Panc1 (cell line): Measurements from ENCODE around the gene CNPY3. TPM values are rescaled to one million over a fixed set of nuclear protein-coding genes. Genes with fewer than 3 reads are reported as not detected.

Experiments
- ATAC-seq: fragments of 200-7000 bp; cut with Tn5 transposase; 2 replicates; pipeline ENCODE4 v1.9.1; 2020; ENCODE audit warnings: mild to moderate bottlenecking, moderate library complexity
- BruUV-seq: library from RNA; stranded (reverse); fragments of 400-500 nt; replicated peaks from 2 replicates; lab custom pipeline; 2021; lab: Mats Ljungman, UMichigan
- CTCF ChIA-PET: fragments of 300-600 bp; sonication (Branson Sonifier 250); formaldehyde crosslinking; loops from one replicate; lab custom pipeline; 2022; ENCODE audit warnings: antibody characterized with exemption; lab: Charles Lee
- POLR2A ChIA-PET: fragments of 300-600 bp; sonication (Branson Sonifier 250); formaldehyde crosslinking; loops from one replicate; lab custom pipeline; 2022; ENCODE audit warnings: antibody characterized with exemption; lab: Charles Lee
- DNase-seq: peaks from one replicate; pipeline ENCODE4 v3.0.0-alpha.2; 2010; ENCODE audit warnings: low read depth, low spot score
- H3K27ac ChIP-seq: 2 replicates; pipeline ENCODE4 v1.5.1; 2011; ENCODE audit warnings: mild to moderate bottlenecking, low read length, inconsistent platforms
- H3K27me3 ChIP-seq: fragments of 200-500 bp; sonication (Bioruptor generic); 2 replicates; pipeline ENCODE4 v1.6.0; 2014; ENCODE audit warnings: low read length, inconsistent platforms; ENCODE audit not compliant: control insufficient read depth, insufficient read depth
- H3K36me3 ChIP-seq: fragments of 200-500 bp; sonication (Bioruptor generic); 2 replicates; pipeline ENCODE4 v1.5.1; 2014; ENCODE audit warnings: inconsistent platforms, mild to moderate bottlenecking, low read length, moderate library complexity; ENCODE audit not compliant: control insufficient read depth, insufficient read depth
- H3K4me1 ChIP-seq: 2 replicates; pipeline ENCODE4 v1.5.1; 2011; ENCODE audit warnings: inconsistent platforms, mild to moderate bottlenecking, low read length, moderate library complexity; ENCODE audit not compliant: control insufficient read depth, insufficient read depth
- H3K4me3 ChIP-seq, 2 experiments: 2 replicates each; pipeline ENCODE4 v1.5.1; 2011 to 2012; ENCODE audit warnings: low read depth in 2 of 2, low read length in 2 of 2, mild to moderate bottlenecking in 2 of 2, inconsistent platforms in 1 of 2, moderate library complexity in 1 of 2
- H3K9me3 ChIP-seq: fragments of 200-500 bp; sonication (Bioruptor generic); 2 replicates; pipeline ENCODE4 v1.5.1; 2014; ENCODE audit warnings: low read depth, mild to moderate bottlenecking, inconsistent platforms, low read length, moderate library complexity; ENCODE audit not compliant: control insufficient read depth, insufficient read depth
- POLR2AphosphoS5 ChIP-seq: IDR thresholded peaks from 2 replicates; pipeline ENCODE4 v1.6.1; 2012; ENCODE audit warnings: mild to moderate bottlenecking, low read depth, low read length, moderate library complexity
- SIN3A ChIP-seq: IDR thresholded peaks from 2 replicates; pipeline ENCODE4 v1.6.1; 2012; ENCODE audit warnings: low read depth, mild to moderate bottlenecking, low read length, moderate library complexity, borderline replicate concordance; ENCODE audit not compliant: insufficient read depth
- TCF7L2 ChIP-seq: IDR thresholded peaks from 2 replicates; pipeline ENCODE4 v1.6.1; 2011; ENCODE audit warnings: mild to moderate bottlenecking, low read depth, low read length, inconsistent platforms
- in situ Hi-C: cut with HindIII; loops from 2 replicates; pipeline ENCODE4 v1.10.0; 2016; ENCODE audit warnings: low sequenced_read_pairs, low pct_unique_long_range_greater_than_20kb
- intact Hi-C: fragments of 100-400 bp; cut with micrococcal nuclease; formaldehyde crosslinking; loops from one replicate; pipeline ENCODE4 v1.10.0; 2022; ENCODE audit not compliant: unreplicated experiment
- total RNA-seq: library from RNA; stranded (reverse); gene quantifications from one replicate; pipeline ENCODE4 v1.2.1, GENCODE V29; 2021; ENCODE audit not compliant: unreplicated experiment
- TF ChIP-seq, protein P1 (sequence below), 2 experiments: IDR thresholded peaks; 2 replicates each; pipeline ENCODE4 v1.6.1; 2011 to 2012; ENCODE audit warnings: low read depth in 2 of 2, control low read depth in 1 of 2, low read length in 1 of 2, mild to moderate bottlenecking in 1 of 2, moderate library complexity in 1 of 2; ENCODE audit not compliant: insufficient read depth in 1 of 2
- TF ChIP-seq, protein P2 (sequence below): fragments of 450-650 bp; IDR thresholded peaks from 2 replicates; pipeline ENCODE4 v1.5.1; 2017; ENCODE audit warnings: mild to moderate bottlenecking

Gene CNPY3
- total RNA-seq, 1 experiment from 2014 or later: 72.8 TPM

DNA sequence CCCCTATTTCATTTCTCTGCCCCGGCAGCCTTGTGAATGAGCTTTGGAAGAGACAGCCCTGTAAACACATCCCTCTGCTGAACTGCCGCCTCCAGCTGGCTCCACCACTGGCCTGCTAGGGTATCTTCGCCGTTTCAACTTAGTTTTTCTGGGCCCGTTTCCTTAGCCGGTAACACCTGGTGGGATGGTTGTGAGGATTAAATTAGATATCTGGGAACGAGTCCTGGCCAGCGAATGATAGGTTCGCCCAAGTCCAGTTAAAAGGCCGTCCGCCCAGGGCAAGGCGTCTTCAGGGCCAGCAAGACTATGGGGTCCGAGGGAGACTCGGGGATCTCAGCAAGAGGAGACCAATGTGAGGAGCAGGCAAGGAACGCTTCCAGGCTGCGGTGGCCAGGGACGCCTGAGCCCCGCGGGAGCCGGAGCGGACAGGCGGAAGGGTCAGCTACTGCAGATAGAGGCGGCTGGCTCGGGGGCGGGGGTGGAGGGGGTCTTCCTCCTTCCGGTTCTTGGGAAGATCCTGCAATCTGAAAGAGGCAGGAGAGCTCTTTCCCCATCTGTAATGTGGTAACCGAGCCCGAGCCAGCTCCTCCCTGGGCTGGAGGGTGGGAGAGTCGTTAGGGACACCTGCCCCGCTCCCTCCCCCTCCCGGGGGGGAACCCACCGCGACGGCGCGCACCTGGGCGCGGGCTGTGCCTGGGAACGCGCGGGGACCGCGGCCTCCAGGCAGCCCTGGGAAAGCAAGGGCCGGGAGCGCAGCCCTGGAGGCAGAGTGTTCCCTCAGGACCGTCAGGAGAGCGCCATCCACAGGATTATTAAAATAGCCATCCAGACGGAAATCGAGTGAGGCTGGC is 17.9 kb upstream of the CNPY3 start:
- no peak overlapping the region for H3K4me3 ChIP-seq
- no peak for DNase-seq
- TF ChIP-seq, protein P1, sequence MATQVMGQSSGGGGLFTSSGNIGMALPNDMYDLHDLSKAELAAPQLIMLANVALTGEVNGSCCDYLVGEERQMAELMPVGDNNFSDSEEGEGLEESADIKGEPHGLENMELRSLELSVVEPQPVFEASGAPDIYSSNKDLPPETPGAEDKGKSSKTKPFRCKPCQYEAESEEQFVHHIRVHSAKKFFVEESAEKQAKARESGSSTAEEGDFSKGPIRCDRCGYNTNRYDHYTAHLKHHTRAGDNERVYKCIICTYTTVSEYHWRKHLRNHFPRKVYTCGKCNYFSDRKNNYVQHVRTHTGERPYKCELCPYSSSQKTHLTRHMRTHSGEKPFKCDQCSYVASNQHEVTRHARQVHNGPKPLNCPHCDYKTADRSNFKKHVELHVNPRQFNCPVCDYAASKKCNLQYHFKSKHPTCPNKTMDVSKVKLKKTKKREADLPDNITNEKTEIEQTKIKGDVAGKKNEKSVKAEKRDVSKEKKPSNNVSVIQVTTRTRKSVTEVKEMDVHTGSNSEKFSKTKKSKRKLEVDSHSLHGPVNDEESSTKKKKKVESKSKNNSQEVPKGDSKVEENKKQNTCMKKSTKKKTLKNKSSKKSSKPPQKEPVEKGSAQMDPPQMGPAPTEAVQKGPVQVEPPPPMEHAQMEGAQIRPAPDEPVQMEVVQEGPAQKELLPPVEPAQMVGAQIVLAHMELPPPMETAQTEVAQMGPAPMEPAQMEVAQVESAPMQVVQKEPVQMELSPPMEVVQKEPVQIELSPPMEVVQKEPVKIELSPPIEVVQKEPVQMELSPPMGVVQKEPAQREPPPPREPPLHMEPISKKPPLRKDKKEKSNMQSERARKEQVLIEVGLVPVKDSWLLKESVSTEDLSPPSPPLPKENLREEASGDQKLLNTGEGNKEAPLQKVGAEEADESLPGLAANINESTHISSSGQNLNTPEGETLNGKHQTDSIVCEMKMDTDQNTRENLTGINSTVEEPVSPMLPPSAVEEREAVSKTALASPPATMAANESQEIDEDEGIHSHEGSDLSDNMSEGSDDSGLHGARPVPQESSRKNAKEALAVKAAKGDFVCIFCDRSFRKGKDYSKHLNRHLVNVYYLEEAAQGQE (IDR thresholded peaks at IDR 0.05; ENCODE audit: insufficient read depth in 1 of 2, low read depth in 2 of 2, low read length in 1 of 2): no peak
- no peak for TF ChIP-seq POLR2AphosphoS5
- TF ChIP-seq, protein P2, sequence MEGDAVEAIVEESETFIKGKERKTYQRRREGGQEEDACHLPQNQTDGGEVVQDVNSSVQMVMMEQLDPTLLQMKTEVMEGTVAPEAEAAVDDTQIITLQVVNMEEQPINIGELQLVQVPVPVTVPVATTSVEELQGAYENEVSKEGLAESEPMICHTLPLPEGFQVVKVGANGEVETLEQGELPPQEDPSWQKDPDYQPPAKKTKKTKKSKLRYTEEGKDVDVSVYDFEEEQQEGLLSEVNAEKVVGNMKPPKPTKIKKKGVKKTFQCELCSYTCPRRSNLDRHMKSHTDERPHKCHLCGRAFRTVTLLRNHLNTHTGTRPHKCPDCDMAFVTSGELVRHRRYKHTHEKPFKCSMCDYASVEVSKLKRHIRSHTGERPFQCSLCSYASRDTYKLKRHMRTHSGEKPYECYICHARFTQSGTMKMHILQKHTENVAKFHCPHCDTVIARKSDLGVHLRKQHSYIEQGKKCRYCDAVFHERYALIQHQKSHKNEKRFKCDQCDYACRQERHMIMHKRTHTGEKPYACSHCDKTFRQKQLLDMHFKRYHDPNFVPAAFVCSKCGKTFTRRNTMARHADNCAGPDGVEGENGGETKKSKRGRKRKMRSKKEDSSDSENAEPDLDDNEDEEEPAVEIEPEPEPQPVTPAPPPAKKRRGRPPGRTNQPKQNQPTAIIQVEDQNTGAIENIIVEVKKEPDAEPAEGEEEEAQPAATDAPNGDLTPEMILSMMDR: no peak
- no peak for TF ChIP-seq TCF7L2
- TF ChIP-seq SIN3A: no peak
- no peak for ATAC-seq
- intact Hi-C loops: no loop called here
- ChIA-PET POLR2A (no interaction called here), CTCF (interaction anchor here (0.7 kb wide), 1 partner anchor 43 kb away, joined by 4 read pairs; no protein-coding TSS in a partner anchor)
- no TSS peak for BruUV-seq
- H3K27ac ChIP-seq: no peak overlapping the region
- no peaks in the 10 kb centered on the region for H3K4me1 ChIP-seq
- no peaks in the 10 kb centered on the region for H3K27me3 ChIP-seq
- H3K36me3 ChIP-seq: no peaks in the 10 kb centered on the region
- H3K9me3 ChIP-seq: no peaks in the 10 kb centered on the region
- in situ Hi-C loops: no loop called here

DNA sequence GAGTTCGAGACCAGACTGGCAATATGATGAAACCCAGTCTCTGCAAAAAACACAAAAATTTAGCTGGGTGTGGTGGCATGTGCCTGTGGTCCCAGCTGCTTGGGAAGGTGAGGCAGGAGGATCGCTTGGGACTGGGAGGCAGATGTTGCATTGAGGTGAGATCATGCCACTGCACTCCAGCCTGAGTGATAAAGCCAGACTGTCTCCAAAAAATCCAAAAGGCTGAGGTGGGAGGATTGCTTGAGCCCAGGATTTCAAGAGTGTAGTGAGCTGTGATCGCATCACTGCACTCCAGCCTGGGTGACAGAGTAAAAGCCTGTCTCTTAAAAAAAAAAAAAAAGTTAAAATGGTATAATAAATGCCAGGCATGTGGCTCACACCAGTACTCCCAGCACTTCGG is 14.7 kb upstream of the CNPY3 start:
- H3K27ac ChIP-seq: no peak overlapping the region
- no peaks in the 10 kb centered on the region for H3K9me3 ChIP-seq
- no peak for TF ChIP-seq TCF7L2
- no peak for TF ChIP-seq POLR2AphosphoS5
- TF ChIP-seq, protein P1 (IDR thresholded peaks at IDR 0.05; ENCODE audit: insufficient read depth in 1 of 2, low read depth in 2 of 2, low read length in 1 of 2): no peak
- TF ChIP-seq SIN3A: no peak
- TF ChIP-seq, protein P2: no peak
- H3K27me3 ChIP-seq: no peaks in the 10 kb centered on the region
- DNase-seq: no peak
- no peaks in the 10 kb centered on the region for H3K4me1 ChIP-seq
- POLR2A ChIA-PET: interaction anchor here (1.0 kb wide), 1 partner anchor 60 kb away, joined by 3 read pairs; no protein-coding TSS in a partner anchor
- H3K36me3 ChIP-seq: no peaks in the 10 kb centered on the region
- H3K4me3 ChIP-seq: no peak overlapping the region
- in situ Hi-C loops: no loop called here
- ATAC-seq: no peak
- intact Hi-C loops: no loop called here
- BruUV-seq: no TSS peak
- CTCF ChIA-PET: no interaction called here
